Naive thymus-derived CD8-positive, alpha-beta T cell (primary cell): ENCODE results near the gene UROD. TPM values are rescaled to one million over a fixed set of nuclear protein-coding genes. Genes with fewer than 3 reads are reported as not detected.
"Not testable (repeated sequence)": the region's sequence is repeated elsewhere in the genome, so short reads cannot be mapped to it uniquely, and the experiment has no call there.

Experiments
- ATAC-seq, 2 donors: fragments of 150-1000 bp; cut with Tn5 transposase in 1 of 2; sonication (Bioruptor Pico), chemical (Tn5 transposase) in 1 of 2; 1 replicate in 1 of 2; 2 replicates in 1 of 2; pipeline ENCODE4 v1.10.0; 2021; ENCODE audit warnings: mild to moderate bottlenecking in 2 of 2, moderate library complexity in 2 of 2
- POLR2A ChIA-PET: fragments of 350-600 bp; sonication (Branson Sonifier 250); formaldehyde crosslinking; loops from one replicate; lab custom pipeline; 2021; ENCODE audit warnings: antibody characterized with exemption; lab: Charles Lee
- DNase-seq, 10 donors: peaks; one replicate each; pipeline versions ENCODE4 v3.0.0 to v3.0.0-alpha.2; 2020 to 2022
- H3K27ac Mint-ChIP-seq, 10 donors: one replicate each; pipeline ENCODE4 v1.8.0; 2020 to 2022; ENCODE audit warnings: mild to moderate bottlenecking in 10 of 10, mixed read lengths in 10 of 10, moderate library complexity in 4 of 10, inconsistent platforms in 1 of 10
- H3K27me3 Mint-ChIP-seq, 5 donors: one replicate each; pipeline ENCODE4 v1.8.0; 2021 to 2022; ENCODE audit warnings: mixed read lengths in 5 of 5
- H3K36me3 Mint-ChIP-seq, 3 donors: one replicate each; pipeline ENCODE4 v1.8.0; 2020 to 2022; ENCODE audit warnings: mixed read lengths in 3 of 3, mild to moderate bottlenecking in 2 of 3, inconsistent platforms in 1 of 3
- H3K4me1 Mint-ChIP-seq, 4 donors: one replicate each; pipeline ENCODE4 v1.8.0; 2021 to 2022; ENCODE audit warnings: mixed read lengths in 4 of 4
- H3K4me3 Mint-ChIP-seq, 10 donors: one replicate each; pipeline ENCODE4 v1.8.0; 2020 to 2022; ENCODE audit warnings: mild to moderate bottlenecking in 10 of 10, mixed read lengths in 10 of 10, moderate library complexity in 6 of 10, inconsistent platforms in 1 of 10
- H3K9me3 Mint-ChIP-seq, 9 donors: one replicate each; pipeline ENCODE4 v1.8.0; 2020 to 2022; ENCODE audit warnings: mixed read lengths in 9 of 9, mild to moderate bottlenecking in 3 of 9, inconsistent platforms in 1 of 9, moderate library complexity in 1 of 9
- polyA plus RNA-seq, 3 donors: library from polyadenylated mRNA; unstranded; fragments of 300-500 nt; fragmentation: Illumina TruSeq; gene quantifications; one replicate each; pipeline ENCODE4 v1.2.3, GENCODE V29; 2021
- total RNA-seq, 8 experiments: library from RNA in 2 of 8; stranded (reverse) in 2 of 8; gene quantifications; one replicate each; pipeline ENCODE4 v1.2.3 and lab custom pipeline; 2021 to 2026

Gene UROD
- total and polyA plus RNA-seq, 5 experiments from 2014 or later: 71.6 to 80.9 (median 74.9) TPM

DNA sequence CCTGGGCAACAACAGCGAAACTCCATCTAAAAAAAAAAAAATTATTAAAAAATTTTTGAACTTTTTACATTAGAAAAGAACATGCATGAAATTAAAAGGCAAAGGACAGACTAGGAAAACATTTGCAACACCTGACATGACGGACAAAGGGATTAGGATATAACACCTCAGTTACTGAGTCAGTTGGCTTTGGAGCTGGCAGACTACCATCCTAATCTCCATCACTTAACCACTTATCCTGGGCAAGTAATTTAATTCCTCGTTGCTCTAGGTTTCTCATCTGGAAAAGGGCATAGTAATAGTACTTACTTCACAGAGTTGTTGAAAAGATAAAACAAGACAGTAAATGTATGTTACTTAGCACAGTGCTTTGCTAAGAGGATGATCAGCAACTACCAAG, 12.8 kb upstream of the UROD start:
- H3K27me3 Mint-ChIP-seq: no peaks in the 10 kb centered on the region
- no peak overlapping the region for H3K4me3 Mint-ChIP-seq
- ATAC-seq (no peak), DNase-seq (no peak)
- POLR2A ChIA-PET: interaction anchor here (0.6 to 1.6 kb wide), 2 partner anchors 12 to 79 kb away, joined by 3 to 4 read pairs; partner anchors contain the start of gene HECTD3
- H3K27ac Mint-ChIP-seq: peak overlapping the region in 2 of 10 donors; percentile 12 to 25
- peaks cover 4 to 12% (median 9%) of the 10 kb centered on the region in 4 donors for H3K4me1 Mint-ChIP-seq
- peaks cover 0 to 29% (median 1%) of the 10 kb centered on the region in 3 donors for H3K36me3 Mint-ChIP-seq
- no peaks in the 10 kb centered on the region for H3K9me3 Mint-ChIP-seq

- Mint-ChIP-seq H3K9me3 (no peaks in the 10 kb centered on the region), H3K4me1 (peaks cover 4 to 12% (median 9%) of the 10 kb centered on the region in 4 donors), H3K4me3 (no peak overlapping the region), H3K27ac (peak overlapping the region in 9 of 10 donors; percentile 7 to 91 (median 55)), H3K27me3 (no peaks in the 10 kb centered on the region), H3K36me3 (peaks cover 0 to 46% (median 6%) of the 10 kb centered on the region in 3 donors)
- ATAC-seq (no peak), DNase-seq (no peak)
- POLR2A ChIA-PET: interaction anchor here (0.6 kb wide), 1 partner anchor 201 kb away, joined by 3 read pairs; no protein-coding TSS in a partner anchor
Measured at GRCh38 chr1:45001011-45001481, 11.0 kb upstream of the UROD start.

- H3K9me3 Mint-ChIP-seq, ATAC-seq, POLR2A ChIA-PET, DNase-seq, H3K4me3 Mint-ChIP-seq, H3K27me3 Mint-ChIP-seq: not testable (repeated sequence)
- Mint-ChIP-seq H3K36me3 (peaks cover 0 to 50% (median 6%) of the 10 kb centered on the region in 3 donors), H3K4me1 (peaks cover 4 to 12% (median 9%) of the 10 kb centered on the region in 4 donors), H3K27ac (peak overlapping the region in 1 of 10 donors; percentile 75)
Measured at GRCh38 chr1:45001576-45001975, 10.5 kb upstream of the UROD start.

DNA sequence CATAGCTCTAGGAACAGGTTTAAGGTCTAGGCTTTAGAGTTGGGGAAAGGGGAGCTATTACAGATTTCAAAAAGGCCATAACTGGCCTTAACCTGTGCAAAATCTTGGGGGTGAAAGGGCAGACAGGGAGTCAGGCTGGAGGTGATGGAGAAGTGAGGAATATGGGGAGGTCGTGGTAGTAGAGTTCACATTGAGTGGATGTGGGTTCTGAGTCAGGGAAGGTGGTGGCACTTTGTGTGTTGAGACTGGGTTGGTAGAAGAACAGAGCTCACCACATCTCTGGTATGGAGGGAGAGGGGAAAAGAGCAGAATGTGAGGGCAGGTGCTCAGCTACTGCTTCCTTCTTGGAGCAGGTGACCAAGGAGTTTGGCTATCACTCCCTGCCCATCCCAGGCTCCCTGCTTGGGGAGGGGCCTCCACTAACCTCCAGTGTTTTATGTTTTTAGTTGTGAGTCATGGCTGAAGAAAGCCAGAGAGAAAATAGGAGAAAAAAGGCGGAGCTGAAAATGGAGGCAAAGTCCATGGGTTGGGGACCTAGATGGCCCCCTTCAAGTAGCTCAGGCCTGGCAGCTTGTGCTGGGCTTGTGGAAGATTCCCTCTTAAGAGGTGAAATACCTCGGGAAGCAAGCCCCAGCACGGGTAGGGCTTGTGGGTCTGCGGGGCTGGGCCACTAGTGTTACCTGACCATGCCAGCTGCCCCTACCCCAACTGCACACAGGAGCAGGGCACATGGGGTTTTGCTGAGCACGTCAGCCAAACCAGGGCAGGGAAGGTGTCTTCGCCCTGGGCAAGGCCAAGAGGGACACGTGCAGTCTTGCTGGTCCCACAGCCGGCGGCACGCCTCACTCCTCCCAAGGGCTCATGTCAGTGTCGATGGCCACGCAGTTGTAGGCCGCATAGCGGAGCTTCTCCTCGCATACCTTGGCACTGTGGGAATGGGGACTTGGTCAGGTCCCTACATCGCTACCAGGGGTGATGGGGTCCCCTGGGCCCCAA, 9.1 kb upstream of the UROD start:
- no peak for DNase-seq
- no peak overlapping the region for H3K4me3 Mint-ChIP-seq

DNA sequence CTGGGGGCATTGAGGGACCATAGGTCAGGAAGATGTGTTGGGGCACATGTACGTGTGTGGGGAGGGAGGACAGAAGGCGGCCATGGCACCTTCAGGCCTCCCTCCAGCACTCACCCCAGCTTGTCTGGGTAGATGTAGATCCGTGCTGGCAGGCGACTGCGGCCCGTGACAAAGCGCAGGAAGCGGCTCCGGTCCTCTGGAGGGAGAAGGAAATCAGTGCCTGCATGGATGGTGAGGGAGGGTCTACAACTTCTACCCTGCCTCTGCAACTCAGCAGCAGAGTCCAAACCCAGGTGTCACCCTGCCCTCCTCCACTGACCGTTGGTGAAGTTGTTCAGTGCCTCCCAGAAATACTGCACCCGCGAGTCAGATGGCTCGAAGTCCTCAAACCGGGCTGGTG, 8.3 kb upstream of the UROD start:
- H3K27ac Mint-ChIP-seq: peak overlapping the region in 1 of 10 donors; percentile 79
- H3K4me3 Mint-ChIP-seq: no peak overlapping the region
- H3K9me3 Mint-ChIP-seq: no peaks in the 10 kb centered on the region
- peaks cover 0 to 70% (median 6%) of the 10 kb centered on the region in 3 donors for H3K36me3 Mint-ChIP-seq
- POLR2A ChIA-PET: no interaction called here
- H3K27me3 Mint-ChIP-seq: no peaks in the 10 kb centered on the region
- peaks cover 4 to 12% (median 11%) of the 10 kb centered on the region in 4 donors for H3K4me1 Mint-ChIP-seq
- no peak for DNase-seq
- no peak for ATAC-seq

More for the DNA sequence above, 9.1 kb upstream of the UROD start:
- no peaks in the 10 kb centered on the region for H3K27me3 Mint-ChIP-seq
- peaks cover 0 to 63% (median 6%) of the 10 kb centered on the region in 3 donors for H3K36me3 Mint-ChIP-seq
- H3K9me3 Mint-ChIP-seq: no peaks in the 10 kb centered on the region
- POLR2A ChIA-PET: interaction anchor here (0.9 kb wide), 1 partner anchor 270 kb away, joined by 3 read pairs; no protein-coding TSS in a partner anchor
- ATAC-seq: no peak
- peak overlapping the region in 8 of 10 donors; percentile 9 to 79 (median 50) for H3K27ac Mint-ChIP-seq
- H3K4me1 Mint-ChIP-seq: peaks cover 4 to 12% (median 9%) of the 10 kb centered on the region in 4 donors

DNA sequence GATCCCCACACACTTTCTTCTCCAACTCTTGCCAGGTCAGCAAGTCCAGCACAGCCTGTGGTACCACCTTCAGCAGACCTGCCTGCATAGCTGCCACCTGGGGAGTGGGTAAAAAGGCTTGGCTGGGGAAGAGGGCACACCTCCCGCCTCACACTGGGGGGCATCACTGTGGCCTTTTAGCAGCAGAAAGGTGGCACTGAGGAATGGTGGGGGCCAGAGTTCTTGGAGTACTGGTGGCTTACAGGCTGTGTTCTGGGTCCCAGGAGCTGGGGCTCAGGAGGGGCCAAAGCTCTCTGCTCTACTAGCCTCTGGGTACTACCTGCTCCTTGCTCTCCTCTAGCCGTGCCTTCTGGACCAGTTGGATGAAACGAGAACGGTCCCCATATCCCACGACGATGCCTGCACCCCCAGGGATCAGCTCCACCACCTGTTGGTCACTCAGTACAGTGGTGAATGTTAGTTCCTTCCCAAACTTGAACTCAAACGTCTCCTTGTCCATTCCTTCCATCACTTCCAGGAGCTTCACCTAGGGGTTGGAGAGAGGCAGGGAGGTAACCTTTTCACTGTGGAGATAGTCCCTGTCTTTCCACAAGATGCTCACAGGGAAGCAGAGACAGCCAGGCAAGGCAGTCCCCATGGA, 7.7 kb upstream of the UROD start:
- Mint-ChIP-seq H3K27me3 (no peaks in the 10 kb centered on the region), H3K36me3 (peaks cover 0 to 77% (median 6%) of the 10 kb centered on the region in 3 donors), H3K4me1 (peaks cover 11 to 18% (median 16%) of the 10 kb centered on the region in 4 donors), H3K9me3 (no peaks in the 10 kb centered on the region), H3K4me3 (no peak overlapping the region), H3K27ac (peak overlapping the region in 2 of 10 donors; percentile 48 to 80)
- DNase-seq (no peak), ATAC-seq (no peak)
- POLR2A ChIA-PET: interaction anchor here (0.6 kb wide), 1 partner anchor 290 kb away, joined by 3 read pairs; no protein-coding TSS in a partner anchor

DNA sequence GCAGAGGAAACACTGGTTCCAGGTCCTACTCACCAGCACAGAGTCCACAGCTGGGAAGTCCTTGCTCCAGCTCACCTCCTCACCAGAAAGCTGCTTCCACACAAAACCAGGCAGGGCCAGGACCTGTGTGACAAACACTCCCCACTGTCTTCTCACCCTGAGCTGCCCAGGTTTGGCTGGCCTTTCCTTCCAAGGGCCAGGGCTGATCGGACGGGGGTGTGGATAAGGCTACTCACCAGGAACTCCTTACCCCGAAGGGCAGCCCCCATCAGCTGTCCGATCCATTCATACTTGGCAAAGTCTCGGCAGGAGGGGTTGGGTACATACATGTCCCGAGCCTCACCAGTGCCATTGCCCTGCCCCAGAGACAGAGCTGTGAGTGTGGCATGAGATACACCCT, 6.3 kb upstream of the UROD start:
- H3K9me3 Mint-ChIP-seq: no peaks in the 10 kb centered on the region
- POLR2A ChIA-PET: no interaction called here
- DNase-seq: no peak
- no peaks in the 10 kb centered on the region for H3K27me3 Mint-ChIP-seq
- peaks cover 14 to 25% (median 22%) of the 10 kb centered on the region in 4 donors for H3K4me1 Mint-ChIP-seq
- no peak overlapping the region for H3K4me3 Mint-ChIP-seq
- peak overlapping the region in 3 of 10 donors; percentile 15 to 80 (median 60) for H3K27ac Mint-ChIP-seq
- H3K36me3 Mint-ChIP-seq: peaks cover 0 to 77% (median 6%) of the 10 kb centered on the region in 3 donors
- no peak for ATAC-seq

DNA sequence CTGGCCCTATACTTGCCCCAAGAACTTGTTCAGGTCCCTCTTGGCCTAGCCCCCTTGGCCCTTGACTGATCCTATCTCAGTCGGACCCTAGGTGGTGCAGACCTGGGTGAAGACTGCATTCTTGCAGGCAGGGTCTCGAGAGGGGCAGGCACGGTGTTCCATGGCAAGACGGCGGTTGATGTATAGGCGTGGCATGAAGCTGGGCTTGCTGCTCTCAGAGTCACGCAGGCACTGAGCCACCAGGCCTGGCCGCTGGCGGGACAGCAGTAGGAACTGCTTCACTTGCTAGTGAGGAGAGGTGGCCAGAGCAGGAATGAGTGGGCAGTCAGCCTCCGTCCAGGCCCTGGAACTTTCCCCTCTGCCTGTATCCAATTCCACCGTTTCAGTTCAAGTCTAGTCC, 4.7 kb upstream of the UROD start:
- peak overlapping the region in 2 of 10 donors; percentile 56 to 87 for H3K27ac Mint-ChIP-seq
- DNase-seq (no peak), ATAC-seq (no peak)
- H3K27me3 Mint-ChIP-seq: no peaks in the 10 kb centered on the region
- H3K9me3 Mint-ChIP-seq: no peaks in the 10 kb centered on the region
- H3K4me1 Mint-ChIP-seq: peaks cover 19 to 33% (median 29%) of the 10 kb centered on the region in 4 donors
- peak overlapping the region in 1 of 10 donors; percentile 51 for H3K4me3 Mint-ChIP-seq
- peaks cover 0 to 66% (median 6%) of the 10 kb centered on the region in 3 donors for H3K36me3 Mint-ChIP-seq
- POLR2A ChIA-PET: interaction anchor here (0.6 to 1.2 kb wide), 2 partner anchors 274 to 286 kb away, joined by 3 read pairs; no protein-coding TSS in a partner anchor

DNA sequence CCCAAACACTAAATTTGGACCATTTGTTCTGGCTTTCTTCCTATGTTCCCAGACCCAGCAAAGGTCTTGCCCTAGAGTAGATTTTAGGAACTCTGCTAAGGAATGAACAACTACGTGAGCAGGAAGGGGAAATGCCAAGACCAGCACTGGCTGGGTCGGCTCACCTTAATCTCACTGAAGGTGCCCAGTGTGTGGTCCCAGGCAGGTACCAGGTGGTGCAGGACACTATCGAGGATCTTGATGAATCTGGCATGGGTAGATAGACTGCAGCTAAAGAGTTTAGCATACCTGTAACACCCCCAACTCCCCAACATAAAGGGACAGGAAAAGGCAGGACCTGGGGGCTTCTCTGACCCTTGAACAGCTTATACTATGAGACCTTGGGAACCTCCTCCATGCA, 4.0 kb upstream of the UROD start:
- POLR2A ChIA-PET: interaction anchor here (1.2 kb wide), 1 partner anchor 287 kb away, joined by 3 read pairs; no protein-coding TSS in a partner anchor

GRCh38 chr1:45008516-45008915, 3.5 kb upstream of the UROD start:
- POLR2A ChIA-PET: interaction anchor here (1.2 kb wide), 1 partner anchor 287 kb away, joined by 3 read pairs; no protein-coding TSS in a partner anchor
- peak overlapping the region in 3 of 10 donors; percentile 75 to 88 (median 81) for H3K27ac Mint-ChIP-seq
- H3K4me3 Mint-ChIP-seq: peak overlapping the region in 3 of 10 donors; percentile 36 to 47 (median 41)
- DNase-seq: no peak
- H3K9me3 Mint-ChIP-seq: no peaks in the 10 kb centered on the region
- ATAC-seq: no peak
- peaks cover 15 to 45% (median 40%) of the 10 kb centered on the region in 4 donors for H3K4me1 Mint-ChIP-seq
- no peaks in the 10 kb centered on the region for H3K27me3 Mint-ChIP-seq
- H3K36me3 Mint-ChIP-seq: peaks cover 0 to 54% (median 4%) of the 10 kb centered on the region in 3 donors

More for the DNA sequence above, 4.0 kb upstream of the UROD start:
- ATAC-seq (no peak), DNase-seq (no peak)
- H3K27me3 Mint-ChIP-seq: no peaks in the 10 kb centered on the region
- H3K4me1 Mint-ChIP-seq: peaks cover 15 to 41% (median 37%) of the 10 kb centered on the region in 4 donors
- H3K9me3 Mint-ChIP-seq: no peaks in the 10 kb centered on the region
- peak overlapping the region in 4 of 10 donors; percentile 3 to 75 (median 25) for H3K27ac Mint-ChIP-seq
- H3K4me3 Mint-ChIP-seq: peak overlapping the region in 3 of 10 donors; percentile 36 to 47 (median 41)
- H3K36me3 Mint-ChIP-seq: peaks cover 0 to 58% (median 6%) of the 10 kb centered on the region in 3 donors

- DNase-seq: no peak
- Mint-ChIP-seq H3K36me3 (peaks cover 0 to 51% (median 4%) of the 10 kb centered on the region in 3 donors), H3K4me1 (peaks cover 17 to 47% (median 44%) of the 10 kb centered on the region in 4 donors)
Measured at GRCh38 chr1:45009296-45009865, 2.7 kb upstream of the UROD start.

More at GRCh38 chr1:45009296-45009865, 2.7 kb upstream of the UROD start:
- Mint-ChIP-seq H3K4me3 (peak overlapping the region; percentile 81 to 93 (median 84)), H3K27ac (peak overlapping the region in 9 of 10 donors; percentile 9 to 88 (median 73)), H3K9me3 (no peaks in the 10 kb centered on the region), H3K27me3 (no peaks in the 10 kb centered on the region)
- POLR2A ChIA-PET: interaction anchor here (2.9 to 5.1 kb wide), 4 partner anchors 196 to 331 kb away, joined by 16 to 66 read pairs (median 40); partner anchors contain the start of genes MUTYH, PLK3, RPS8 and TOE1
- ATAC-seq: no peak
